ENCODE measurements around the gene ZNF497.

- no peak for TF ChIP-seq CTCF (IDR thresholded peaks at IDR 0.05; ENCODE audit: low read depth, low read length, missing input control)
- TF ChIP-seq TAF1 (conservative IDR thresholded peaks at IDR 0.05), result no peak
- peak in 1 of 2 donors; percentile 30 for TF ChIP-seq GABPA (IDR thresholded peaks at IDR 0.05 in 1 of 2, conservative IDR thresholded peaks at IDR 0.05 in 1 of 2)
- TF ChIP-seq SP1 (IDR thresholded peaks at IDR 0.05), result peak; percentile 55
- no peak for TF ChIP-seq FOXA1 (IDR thresholded peaks at IDR 0.05)
- TF ChIP-seq HNF4G (IDR thresholded peaks at IDR 0.05), result no peak
- peak in 1 of 2 donors; percentile 25 for TF ChIP-seq EGR1 (IDR thresholded peaks at IDR 0.05; ENCODE audit: low read depth in 2 of 2)
- TF ChIP-seq RAD21 (IDR thresholded peaks at IDR 0.05), result peak; percentile 34 to 38
- no peak for TF ChIP-seq ZBTB33 (IDR thresholded peaks at IDR 0.05)
- TF ChIP-seq MAX (IDR thresholded peaks at IDR 0.05), result no peak
- no peak for TF ChIP-seq YY1 (IDR thresholded peaks at IDR 0.05)
- TF ChIP-seq REST (IDR thresholded peaks at IDR 0.05), result no peak
- peak in 1 of 2 donors; percentile 36 for TF ChIP-seq RXRA (IDR thresholded peaks at IDR 0.05)
- TF ChIP-seq ATF3 (IDR thresholded peaks at IDR 0.05), result no peak
Observed at GRCh38 chr19:58330458-58330857, 32.1 kb downstream of the ZNF497 start.

All from liver (tissue), 3 donors.